WERI-Rb-1 (cell line): Measurements from ENCODE around the gene MICU1.

Experiments used
- DNase-seq: peaks from one replicate; pipeline ENCODE4 v3.0.0-alpha.2; 2020
- H3K27ac ChIP-seq: fragments of 250-450 bp; sonication (Bioruptor Pico); 2 replicates; pipeline ENCODE4 v1.5.1; 2020; ENCODE audit warnings: mild to moderate bottlenecking, moderate library complexity
- H3K27me3 ChIP-seq: fragments of 250-450 bp; sonication (Bioruptor Pico); 2 replicates; pipeline ENCODE4 v1.5.1; 2021; ENCODE audit warnings: mild to moderate bottlenecking, low read depth, moderate library complexity; ENCODE audit not compliant: insufficient read depth, severe bottlenecking
- H3K36me3 ChIP-seq: fragments of 250-450 bp; sonication (Bioruptor Pico); 2 replicates; pipeline ENCODE4 v1.5.1; 2020; ENCODE audit warnings: mild to moderate bottlenecking, moderate library complexity
- H3K4me3 ChIP-seq: 2 replicates; pipeline ENCODE4 v1.5.1; 2011; ENCODE audit warnings: low read depth, mild to moderate bottlenecking, control low read depth, low read length
- H3K9me3 ChIP-seq: fragments of 250-450 bp; sonication (Bioruptor Pico); 2 replicates; pipeline ENCODE4 v1.5.1; 2021; ENCODE audit warnings: mild to moderate bottlenecking, moderate library complexity; ENCODE audit not compliant: severe bottlenecking
- TF ChIP-seq, protein P1 (sequence below): IDR thresholded peaks from 2 replicates; pipeline ENCODE4 v1.5.1; 2011; ENCODE audit warnings: low read depth, mild to moderate bottlenecking, control low read depth, inconsistent platforms, low read length

The MICU1 gene

GRCh38 chr10:72340510-72341261 lies 285.2 kb downstream of the MICU1 start:
- H3K9me3 ChIP-seq: no peaks in the 10 kb centered on the region
- DNase-seq: peak; percentile 75
- H3K27me3 ChIP-seq: no peaks in the 10 kb centered on the region
- no peak overlapping the region for H3K4me3 ChIP-seq
- TF ChIP-seq, protein P1, sequence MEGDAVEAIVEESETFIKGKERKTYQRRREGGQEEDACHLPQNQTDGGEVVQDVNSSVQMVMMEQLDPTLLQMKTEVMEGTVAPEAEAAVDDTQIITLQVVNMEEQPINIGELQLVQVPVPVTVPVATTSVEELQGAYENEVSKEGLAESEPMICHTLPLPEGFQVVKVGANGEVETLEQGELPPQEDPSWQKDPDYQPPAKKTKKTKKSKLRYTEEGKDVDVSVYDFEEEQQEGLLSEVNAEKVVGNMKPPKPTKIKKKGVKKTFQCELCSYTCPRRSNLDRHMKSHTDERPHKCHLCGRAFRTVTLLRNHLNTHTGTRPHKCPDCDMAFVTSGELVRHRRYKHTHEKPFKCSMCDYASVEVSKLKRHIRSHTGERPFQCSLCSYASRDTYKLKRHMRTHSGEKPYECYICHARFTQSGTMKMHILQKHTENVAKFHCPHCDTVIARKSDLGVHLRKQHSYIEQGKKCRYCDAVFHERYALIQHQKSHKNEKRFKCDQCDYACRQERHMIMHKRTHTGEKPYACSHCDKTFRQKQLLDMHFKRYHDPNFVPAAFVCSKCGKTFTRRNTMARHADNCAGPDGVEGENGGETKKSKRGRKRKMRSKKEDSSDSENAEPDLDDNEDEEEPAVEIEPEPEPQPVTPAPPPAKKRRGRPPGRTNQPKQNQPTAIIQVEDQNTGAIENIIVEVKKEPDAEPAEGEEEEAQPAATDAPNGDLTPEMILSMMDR: peak; percentile 98
- H3K36me3 ChIP-seq: peaks cover 49% of the 10 kb centered on the region
- no peak overlapping the region for H3K27ac ChIP-seq

DNA sequence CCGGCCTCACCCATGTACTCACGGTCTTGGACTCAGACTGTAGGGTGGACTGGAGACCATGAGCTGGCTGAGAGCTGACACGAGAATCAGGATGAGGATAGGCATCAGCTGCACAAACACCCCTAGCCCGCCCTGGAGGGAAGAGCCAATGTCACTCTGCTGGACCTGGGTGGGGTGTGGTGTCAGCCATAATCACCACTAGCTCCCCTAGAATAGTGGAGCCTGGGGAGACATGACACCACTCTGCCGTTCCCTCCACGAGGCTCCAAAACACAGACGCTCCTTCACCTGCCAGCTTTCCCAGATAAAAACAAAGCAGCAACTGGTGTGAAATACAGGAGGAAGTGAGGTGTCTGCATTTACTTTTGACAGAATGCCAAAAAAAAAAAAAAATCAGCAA lies 287.7 kb downstream of the MICU1 start:
- no peak for DNase-seq
- H3K4me3 ChIP-seq: no peak overlapping the region
- H3K9me3 ChIP-seq: no peaks in the 10 kb centered on the region
- no peak overlapping the region for H3K27ac ChIP-seq
- H3K27me3 ChIP-seq: no peaks in the 10 kb centered on the region
- TF ChIP-seq, protein P1: no peak
- H3K36me3 ChIP-seq: peaks cover 63% of the 10 kb centered on the region

- no peak overlapping the region for H3K27ac ChIP-seq
- no peaks in the 10 kb centered on the region for H3K27me3 ChIP-seq
- no peak for DNase-seq
- no peaks in the 10 kb centered on the region for H3K9me3 ChIP-seq
- TF ChIP-seq, protein P1: no peak
- H3K36me3 ChIP-seq: peaks cover 66% of the 10 kb centered on the region
- no peak overlapping the region for H3K4me3 ChIP-seq
These were observed 288.2 kb downstream of the MICU1 start for GRCh38 chr10:72337722-72338121.

- TF ChIP-seq, protein P1: peak; percentile 93
- Histone ChIP-seq H3K4me3 (no peak overlapping the region), H3K27ac (no peak overlapping the region), H3K9me3 (no peaks in the 10 kb centered on the region), H3K27me3 (no peaks in the 10 kb centered on the region), H3K36me3 (peaks cover 64% of the 10 kb centered on the region)
- DNase-seq: peak; percentile 72
These were observed 288.7 kb downstream of the MICU1 start for GRCh38 chr10:72337039-72337629.

DNA sequence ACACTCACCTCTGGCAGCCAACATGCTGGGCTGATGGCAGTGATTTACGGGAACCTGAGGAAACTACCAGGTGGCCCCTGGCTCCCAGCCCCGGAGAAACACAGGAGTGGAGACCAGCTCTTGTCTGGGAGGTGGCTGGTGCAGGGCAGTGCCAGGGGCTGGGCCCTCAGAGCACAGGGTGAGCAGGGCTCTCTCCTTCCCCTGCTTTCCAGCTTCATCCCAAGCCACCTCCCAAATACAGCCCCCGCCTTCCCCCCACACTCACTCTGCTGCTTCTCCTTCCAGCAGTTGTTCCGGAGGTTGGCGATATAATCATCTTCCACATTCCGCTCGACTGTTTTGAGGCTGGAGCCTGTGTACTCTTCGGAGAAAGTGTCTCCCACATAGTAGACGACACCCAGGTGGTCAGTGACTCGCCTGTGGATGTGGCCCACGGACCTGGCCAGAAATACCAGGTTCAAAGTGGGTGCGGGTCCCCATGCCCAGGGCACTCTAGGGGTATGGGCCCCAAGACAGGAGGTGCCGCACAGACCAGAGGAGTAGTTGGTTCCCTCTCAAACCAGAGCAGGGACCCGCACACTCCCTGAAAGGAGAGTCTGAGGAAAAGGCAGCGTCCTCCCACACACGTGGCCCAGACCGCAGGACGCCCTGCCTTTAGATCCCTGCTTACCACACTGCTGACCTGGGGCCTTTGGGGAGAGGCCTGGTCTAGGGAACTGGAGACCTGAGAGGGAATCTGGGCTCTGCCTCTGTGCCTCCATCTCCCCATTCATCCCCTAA lies 289.4 kb downstream of the MICU1 start:
- no peak for DNase-seq
- Histone ChIP-seq H3K36me3 (peaks cover 64% of the 10 kb centered on the region), H3K27me3 (no peaks in the 10 kb centered on the region), H3K27ac (no peak overlapping the region; the same call in 1 of the 2 replicates), H3K4me3 (no peak overlapping the region), H3K9me3 (no peaks in the 10 kb centered on the region)
- TF ChIP-seq, protein P1: no peak
